Mucosa of gallbladder (tissue), 1 donor: Measurements from ENCODE around the gene ZNF275. TPM values are rescaled to one million over a fixed set of nuclear protein-coding genes. Genes with fewer than 3 reads are reported as not detected.
"Not testable (repeated sequence)": the region's sequence is repeated elsewhere in the genome, so short reads cannot be mapped to it uniquely, and the experiment has no call there.

Source experiments
- DNase-seq: peaks from one replicate; pipeline ENCODE4 v3.0.0-alpha.2; 2020; ENCODE audit warnings: low spot score
- total RNA-seq: library from RNA; stranded (reverse); gene quantifications from one replicate; pipeline ENCODE4 v1.2.1, GENCODE V29; 2021
- donor health status: DM: no; HTN: no; CAD: no.

ZNF275 gene
- total RNA-seq, 1 donor from 2014 or later, result 10.3 TPM

DNA sequence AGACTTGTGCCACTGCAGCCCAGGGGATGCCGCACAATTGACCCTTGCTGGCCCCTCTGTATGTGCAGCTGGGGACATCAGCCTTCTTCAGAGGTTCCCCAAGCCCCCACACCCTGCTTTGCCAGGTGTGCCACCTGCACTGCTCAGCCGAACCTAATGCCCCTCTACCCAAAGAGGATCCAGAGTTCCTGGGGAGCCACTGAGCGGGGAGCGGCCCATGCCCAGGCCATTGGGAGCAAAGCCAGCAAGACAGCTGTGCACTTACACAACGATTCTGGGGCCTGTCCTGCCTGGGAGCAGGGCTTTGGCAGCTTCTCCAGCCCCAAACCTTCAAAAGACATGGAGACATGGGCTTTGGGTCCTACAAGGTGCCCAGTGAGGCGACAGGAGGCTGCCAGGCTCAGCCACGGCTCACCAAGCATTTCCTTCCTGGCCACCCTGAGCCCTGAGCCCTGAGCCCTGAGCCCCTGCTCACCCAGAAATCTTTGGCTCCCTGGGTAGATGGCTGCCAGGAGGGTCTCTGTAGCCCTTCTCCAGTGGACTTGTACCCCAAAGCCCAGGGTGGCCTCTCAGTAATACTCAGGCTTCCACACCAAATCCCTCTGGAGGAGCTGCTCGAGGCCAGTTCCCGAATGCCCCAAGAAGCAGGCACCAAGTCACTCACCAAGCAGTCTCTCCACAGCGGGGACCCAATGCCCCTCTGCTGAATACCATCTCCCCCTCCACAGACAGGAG, 54.2 kb downstream of the ZNF275 start:
- DNase-seq, result no peak

DNA sequence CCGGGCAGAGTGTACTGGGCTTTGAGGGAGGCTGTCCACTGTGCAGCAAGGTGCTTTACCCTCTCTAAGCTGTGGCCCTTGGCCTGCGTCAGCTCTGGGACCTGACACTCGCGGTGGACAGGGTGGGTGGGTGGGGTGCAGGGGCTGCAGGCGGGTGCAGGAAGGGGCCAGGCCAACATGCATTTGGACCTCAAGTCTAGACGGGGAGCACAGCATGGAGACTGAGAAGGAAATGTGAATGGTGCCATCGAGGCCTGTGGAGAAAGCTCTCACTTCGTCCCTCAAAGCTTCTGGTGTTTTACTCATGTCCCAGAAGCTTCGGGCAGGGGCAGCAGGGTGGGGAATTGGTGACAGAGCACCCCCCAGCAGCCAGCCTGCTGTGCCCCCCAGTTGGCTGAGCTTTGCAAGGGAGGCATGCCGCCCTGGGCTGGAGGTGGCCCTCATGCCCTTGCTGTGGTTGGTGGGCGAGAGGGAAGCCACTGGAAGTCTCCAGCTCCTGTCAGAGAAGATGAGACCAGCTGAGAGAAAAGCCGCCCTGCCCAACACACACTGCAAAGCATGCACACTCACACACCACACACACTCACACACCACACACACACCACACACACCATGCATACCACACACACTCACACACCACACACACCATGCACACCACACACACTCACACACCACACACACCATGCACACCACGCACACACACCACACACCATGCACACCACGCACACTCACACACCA, 54.9 kb downstream of the ZNF275 start:
- no peak for DNase-seq

DNA sequence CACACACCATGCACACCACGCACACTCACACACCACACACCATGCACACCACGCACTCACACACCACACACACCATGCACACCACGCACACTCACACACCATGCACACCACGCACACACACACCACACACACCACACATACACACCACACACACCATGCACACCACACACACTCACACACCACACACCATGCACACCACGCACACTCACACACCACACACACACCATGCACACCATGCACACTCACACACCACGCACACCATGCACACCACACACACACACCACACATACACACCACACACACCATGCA, 55.5 kb downstream of the ZNF275 start:
- not testable (repeated sequence) for DNase-seq

DNA sequence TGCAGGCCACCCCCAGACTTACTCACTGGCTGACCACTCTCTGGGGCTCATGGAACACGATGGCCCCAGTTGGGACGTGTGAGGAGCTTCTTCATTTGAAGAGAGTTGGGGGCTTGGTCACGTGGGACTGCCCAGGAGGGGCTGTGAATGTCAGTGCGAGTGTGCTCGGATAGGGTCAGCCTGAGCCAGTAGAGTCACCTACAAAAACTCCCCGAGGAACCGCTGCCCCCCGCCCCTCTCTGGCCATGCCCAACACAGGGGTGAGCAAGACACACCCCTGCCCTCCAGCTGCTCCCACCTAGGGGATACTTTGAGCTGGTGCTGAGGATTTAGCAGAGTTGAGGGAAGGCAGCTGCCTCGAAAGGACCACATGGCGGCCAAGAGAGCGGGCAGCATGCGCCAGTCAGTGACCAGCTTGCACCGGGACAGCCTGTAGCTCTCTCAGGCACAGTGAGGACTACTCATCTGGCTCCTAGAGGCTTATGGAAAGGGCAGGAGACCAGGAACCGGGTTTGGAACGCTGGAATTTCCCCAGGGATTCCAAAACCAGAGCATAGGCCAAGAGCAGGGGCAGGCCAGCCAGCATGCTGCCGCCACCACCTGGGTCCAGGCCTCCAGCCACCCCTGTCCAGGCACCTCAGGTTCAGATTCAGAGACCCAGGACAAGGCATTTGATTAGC, 58.8 kb downstream of the ZNF275 start:
- no peak for DNase-seq

DNA sequence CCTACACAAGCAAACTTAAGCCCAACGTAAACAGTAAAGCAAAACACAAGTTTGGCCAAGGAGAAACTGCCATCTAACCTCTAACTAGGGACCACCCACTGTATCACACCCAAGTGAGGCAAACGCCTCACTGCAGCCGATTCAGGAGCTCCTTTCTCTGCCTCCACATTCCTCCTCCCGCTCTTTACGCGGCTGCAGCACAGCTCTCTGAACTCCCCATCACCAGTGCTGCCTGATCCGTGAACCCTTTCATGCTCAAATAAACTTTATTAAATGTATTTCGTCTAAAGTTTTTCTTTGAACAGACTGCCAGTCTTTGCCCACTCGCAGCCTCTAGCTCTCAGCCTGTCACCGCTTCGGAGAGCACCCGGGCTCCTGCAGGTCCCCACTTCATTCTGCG, 60.7 kb downstream of the ZNF275 start:
- no peak for DNase-seq

DNA sequence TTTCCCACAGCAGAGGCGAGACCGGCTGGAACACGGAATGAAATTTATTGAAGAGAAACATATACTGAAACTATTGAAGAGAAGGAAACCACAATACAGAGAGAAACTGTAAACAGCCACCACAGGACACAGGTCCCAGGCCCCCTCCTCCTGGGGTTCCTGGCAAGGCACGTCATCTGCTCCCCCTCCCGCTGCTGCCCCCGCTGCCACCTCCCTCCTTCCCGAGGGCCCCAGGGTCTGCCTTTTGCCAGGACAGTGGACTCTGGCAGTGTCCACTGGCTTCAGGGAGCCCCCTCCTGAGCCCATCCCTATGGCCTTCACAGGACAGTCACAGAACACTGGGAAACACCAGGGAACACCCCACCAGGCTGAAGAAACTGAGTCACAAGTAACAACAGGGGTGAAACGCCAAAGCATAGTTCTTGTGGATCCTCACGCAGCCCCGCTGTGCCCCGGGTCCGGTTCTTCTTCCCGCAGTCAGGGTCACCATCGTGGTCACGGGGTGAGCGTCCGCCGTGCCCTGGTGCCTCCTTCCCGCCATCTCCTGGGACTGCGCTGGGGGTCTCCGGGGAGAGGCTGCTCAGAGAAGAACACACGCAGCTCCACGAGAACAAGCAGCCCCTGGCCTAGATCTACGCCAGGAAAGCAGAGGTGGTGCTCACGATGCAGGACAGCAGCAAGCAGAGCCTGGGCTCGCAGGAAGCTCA, 61.8 kb downstream of the ZNF275 start:
- DNase-seq, result no peak

DNA sequence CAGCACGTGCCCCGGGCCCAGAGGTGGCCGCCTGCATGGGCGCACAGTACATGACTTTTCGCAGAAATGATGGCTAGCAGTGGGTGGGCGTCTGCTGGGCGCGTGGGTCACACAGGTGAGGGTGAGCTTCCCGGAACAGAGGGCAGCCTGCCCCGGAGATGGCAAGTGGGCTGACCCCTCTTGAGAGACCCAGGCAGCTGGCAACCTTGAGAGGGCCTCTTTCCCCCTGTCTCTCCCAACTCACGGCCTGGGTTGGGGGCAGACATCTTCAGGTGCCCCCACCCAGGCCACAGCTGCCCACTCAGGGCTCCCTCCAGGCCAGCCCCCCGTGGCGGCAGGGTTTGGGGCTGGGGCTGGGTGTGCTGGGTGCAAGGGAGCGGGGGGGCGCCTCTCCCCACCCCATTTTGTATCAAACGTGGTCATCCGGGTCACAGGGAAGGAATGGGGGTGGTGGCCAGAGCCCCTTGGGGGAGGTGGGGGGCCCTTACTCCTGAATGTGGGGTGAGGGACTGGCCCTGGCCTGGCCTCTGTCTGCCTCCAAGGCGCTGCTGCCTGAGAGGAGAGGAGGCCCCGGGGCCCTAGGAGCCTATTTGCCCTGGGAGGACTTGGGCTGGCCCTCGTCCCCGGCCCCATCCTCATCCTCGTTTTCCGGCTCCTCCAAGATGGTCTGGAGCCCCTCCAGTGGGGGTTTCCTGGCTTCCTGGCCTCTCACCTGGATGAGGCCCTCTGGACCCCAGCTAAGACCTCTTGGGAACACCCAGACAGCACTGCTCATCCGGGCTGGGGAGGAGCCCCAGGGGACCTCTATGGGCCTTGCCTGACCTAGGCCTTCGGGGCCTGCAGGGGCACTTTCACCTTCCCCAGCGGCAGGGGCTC, 62.6 kb downstream of the ZNF275 start:
- DNase-seq, result no peak

DNA sequence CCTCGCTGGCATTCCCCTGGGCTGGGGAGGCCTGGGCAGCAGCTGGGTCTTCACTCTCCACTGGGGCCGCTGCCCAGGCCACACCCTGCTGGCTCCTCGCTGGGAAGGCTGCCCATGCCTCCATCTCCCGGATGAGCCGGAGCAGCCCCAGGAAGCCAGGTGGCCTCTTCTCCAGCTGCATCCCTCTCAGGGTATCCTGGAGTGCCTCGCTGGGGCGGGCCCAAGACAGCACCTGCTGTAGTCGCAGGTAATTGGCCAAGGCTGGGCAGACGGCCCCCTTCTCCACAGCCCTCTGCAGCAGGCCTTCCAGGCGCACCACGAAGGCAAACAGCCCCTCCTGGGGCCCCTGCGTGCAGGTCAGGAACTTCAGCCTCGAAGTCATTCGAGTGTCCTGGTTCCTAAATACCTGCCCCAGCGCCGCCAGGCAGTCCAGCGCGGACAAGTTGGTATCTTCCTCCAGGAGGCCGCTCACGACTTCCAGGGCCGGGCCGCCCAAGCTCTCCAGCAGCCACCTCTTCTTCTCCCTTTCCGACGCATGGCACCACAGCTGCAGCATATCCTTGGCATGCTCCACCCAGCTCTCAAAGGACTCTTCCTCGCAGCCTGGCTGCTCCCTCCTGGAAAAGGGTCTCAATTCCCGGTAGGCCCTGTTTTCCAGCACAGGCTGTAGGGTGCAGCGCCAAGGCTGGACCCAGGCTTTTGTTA, 63.5 kb downstream of the ZNF275 start:
- no peak for DNase-seq

DNA sequence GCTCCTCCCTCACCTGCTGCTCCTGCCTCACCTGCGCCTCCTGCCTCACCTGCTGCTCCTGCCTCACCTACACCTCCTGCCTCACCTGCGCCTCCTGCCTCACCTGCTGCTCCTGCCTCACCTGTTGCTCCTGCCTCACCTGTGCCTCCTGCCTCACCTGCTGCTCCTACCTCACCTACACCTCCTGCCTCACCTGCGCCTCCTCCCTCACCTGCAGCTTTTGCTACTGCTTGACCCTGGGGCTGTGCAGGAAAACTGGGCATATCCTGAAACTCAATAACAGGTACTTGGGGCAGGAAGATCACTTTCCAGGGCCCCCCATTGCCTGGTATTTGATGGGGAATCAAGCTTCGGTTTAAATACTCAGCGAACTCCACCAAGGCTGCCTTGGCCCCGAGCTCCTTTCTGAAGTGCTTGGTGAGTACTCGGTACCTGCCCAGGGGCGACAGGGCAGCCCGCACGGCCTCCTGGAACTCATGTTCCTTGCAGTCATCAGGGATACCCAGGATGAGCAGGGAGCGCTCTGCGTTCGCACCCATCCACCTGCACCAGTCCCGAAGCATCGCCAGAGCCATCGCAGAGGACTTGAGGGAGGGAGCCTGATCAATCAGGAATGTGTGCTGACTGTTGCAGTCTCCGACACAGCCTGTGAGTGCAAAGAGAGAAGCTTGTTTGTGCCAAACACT, 64.5 kb downstream of the ZNF275 start:
- no peak for DNase-seq

DNA sequence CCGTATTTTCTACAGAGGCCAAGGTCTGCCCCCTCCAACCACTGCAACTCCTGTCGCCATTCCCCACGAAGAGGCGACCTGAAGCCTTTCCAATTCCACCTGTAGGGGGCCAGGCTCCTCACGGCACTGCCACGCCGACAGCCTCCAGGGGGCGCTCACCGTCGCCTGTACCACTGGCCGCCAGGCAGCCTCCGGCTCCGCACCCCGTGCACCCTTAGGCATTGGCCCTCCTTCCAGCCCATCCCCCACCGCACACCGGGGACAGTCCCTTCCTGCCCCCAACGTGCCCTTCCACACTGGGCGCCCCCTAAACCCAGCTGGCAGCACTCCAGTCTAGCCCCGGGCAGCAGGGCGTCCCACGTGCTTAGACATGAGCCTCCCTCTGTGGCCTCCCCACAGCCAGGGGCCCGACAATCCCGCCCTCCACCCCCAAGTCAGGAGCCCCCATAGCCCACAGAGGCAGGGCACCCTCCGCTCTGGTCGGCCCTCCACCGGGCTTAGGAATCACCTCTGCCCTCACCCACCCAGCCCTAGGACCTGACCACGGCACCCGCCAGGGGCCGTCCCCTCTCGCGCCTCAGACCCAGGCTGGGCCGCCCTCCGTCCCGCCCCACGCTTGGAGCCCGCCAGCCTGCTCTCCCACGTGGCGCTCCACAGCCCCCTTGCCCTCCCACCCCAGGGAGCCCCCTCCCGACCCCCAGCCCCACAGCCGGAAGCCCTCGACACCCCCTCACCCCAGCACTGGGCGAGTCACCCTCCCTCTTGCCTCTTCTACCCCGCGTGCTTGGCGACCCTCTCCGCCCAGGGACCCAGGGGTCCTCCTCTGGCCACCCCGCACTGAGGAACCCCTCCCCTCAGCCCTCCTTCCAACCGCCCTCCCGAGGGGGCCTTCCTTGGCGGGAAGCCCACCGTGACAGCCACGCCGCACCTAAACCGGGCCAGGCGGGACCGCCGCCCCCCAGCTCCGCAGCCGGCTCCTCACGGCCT, 66.5 kb downstream of the ZNF275 start:
- DNase-seq, result no peak

DNA sequence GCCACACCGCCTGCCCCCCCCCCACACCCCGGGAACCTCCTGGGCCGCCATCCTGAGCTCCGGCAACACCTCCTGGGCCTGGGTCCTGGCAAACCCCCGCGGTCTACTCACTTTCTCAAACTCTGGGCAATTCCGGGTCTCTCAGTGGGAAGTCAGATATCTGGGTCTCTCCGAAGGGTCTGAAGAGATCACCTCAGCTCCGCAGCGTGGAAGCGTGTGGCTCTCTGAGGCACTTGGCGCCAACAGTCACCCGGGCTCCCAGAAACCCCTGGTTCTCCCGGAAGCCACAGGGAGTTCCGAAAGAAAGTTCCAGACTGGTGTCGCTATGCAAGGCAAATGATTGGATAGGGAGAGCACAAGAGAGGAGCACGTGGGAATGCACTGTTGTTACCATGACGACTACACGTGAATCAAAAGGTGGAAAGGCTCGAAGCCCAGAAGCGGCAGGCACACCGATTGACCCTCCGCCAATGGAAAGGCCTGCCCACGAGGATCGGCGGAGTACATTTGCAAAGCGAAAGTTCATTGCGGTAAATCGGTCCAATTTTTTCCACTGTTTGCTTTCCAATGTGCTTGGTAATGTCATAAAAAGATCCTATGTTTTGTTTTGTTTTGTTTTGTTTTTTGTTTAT, 67.3 kb downstream of the ZNF275 start, which contains the start of gene PNMA6E:
PNMA6E (minus strand) TSS at position 218 of the 632 bp plus-strand sequence. CDS start 2,501 bp downstream, outside the sequence.
- no peak for DNase-seq

Other genes with a start within 250 kb of the ZNF275 start
- not detected for gene MAGEA1, start 154.9 kb upstream of the ZNF275 start, total RNA-seq
- not detected for gene PNMA6F, start 12.4 kb upstream of the ZNF275 start, total RNA-seq
- gene PNMA6E, start 67.2 kb downstream of the ZNF275 start, total RNA-seq, result not detected
- 0.60 TPM for gene ZFP92, start 77.3 kb downstream of the ZNF275 start, total RNA-seq
- gene TREX2, start 111.9 kb downstream of the ZNF275 start, total RNA-seq, result 0.63 TPM
- 22.4 TPM for gene HAUS7, start 136.4 kb downstream of the ZNF275 start, total RNA-seq
- gene BGN, start 160.8 kb downstream of the ZNF275 start, total RNA-seq, result 204 TPM
- not detected for gene ATP2B3, start 183.5 kb downstream of the ZNF275 start, total RNA-seq